ENCODE results near the gene SYNPO2L.
"Not testable (repeated sequence)": the region's sequence is repeated elsewhere in the genome, so short reads cannot be mapped to it uniquely, and the experiment has no call there.

Gene SYNPO2L, protein sequence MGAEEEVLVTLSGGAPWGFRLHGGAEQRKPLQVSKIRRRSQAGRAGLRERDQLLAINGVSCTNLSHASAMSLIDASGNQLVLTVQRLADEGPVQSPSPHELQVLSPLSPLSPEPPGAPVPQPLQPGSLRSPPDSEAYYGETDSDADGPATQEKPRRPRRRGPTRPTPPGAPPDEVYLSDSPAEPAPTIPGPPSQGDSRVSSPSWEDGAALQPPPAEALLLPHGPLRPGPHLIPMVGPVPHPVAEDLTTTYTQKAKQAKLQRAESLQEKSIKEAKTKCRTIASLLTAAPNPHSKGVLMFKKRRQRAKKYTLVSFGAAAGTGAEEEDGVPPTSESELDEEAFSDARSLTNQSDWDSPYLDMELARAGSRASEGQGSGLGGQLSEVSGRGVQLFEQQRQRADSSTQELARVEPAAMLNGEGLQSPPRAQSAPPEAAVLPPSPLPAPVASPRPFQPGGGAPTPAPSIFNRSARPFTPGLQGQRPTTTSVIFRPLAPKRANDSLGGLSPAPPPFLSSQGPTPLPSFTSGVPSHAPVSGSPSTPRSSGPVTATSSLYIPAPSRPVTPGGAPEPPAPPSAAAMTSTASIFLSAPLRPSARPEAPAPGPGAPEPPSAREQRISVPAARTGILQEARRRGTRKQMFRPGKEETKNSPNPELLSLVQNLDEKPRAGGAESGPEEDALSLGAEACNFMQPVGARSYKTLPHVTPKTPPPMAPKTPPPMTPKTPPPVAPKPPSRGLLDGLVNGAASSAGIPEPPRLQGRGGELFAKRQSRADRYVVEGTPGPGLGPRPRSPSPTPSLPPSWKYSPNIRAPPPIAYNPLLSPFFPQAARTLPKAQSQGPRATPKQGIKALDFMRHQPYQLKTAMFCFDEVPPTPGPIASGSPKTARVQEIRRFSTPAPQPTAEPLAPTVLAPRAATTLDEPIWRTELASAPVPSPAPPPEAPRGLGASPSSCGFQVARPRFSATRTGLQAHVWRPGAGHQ

DNA sequence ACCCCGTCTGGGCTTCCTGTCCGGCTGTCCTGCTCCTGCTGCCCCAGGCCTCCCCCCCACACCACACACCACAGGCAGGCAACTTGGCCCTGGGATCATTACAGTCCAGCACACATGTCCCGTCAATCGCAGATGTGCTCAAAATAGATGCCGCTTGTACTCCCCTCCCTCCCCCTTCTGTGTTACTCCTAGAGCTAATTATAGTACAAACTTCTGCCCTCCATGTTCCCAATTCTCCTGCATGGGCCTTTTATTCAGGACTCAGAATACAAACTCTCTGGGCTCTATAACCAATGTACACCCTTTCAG lies at the start of gene SYNPO2L:
SYNPO2L (minus strand) TSS at position 40 of the 309 bp plus-strand sequence. CDS start 107 bp downstream, outside the sequence.
- no peak for DNase-seq (ENCODE audit: low read depth in 3 of 3, low spot score in 1 of 3)

DNA sequence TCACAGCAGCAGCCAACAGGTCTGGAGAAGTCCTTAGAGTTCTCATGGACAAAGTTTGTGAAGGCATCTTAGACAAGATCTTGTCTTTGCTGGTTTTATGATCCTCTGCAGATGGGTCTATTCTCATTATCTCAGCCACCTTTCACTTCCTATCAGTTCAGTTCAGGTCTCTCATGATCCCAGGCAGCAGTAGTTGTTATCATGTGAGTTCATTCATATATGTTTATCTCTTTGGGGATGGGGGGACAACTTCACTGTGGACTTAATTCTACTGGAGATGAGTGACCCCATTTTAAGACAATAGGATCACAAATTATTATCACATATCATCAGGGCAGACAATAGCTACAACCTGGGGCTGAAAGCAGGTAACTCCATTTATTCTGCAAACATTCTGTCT lies 48.1 kb upstream of the SYNPO2L start:
- not testable (repeated sequence) for DNase-seq (ENCODE audit: low read depth in 3 of 3, low spot score in 1 of 3)

DNA sequence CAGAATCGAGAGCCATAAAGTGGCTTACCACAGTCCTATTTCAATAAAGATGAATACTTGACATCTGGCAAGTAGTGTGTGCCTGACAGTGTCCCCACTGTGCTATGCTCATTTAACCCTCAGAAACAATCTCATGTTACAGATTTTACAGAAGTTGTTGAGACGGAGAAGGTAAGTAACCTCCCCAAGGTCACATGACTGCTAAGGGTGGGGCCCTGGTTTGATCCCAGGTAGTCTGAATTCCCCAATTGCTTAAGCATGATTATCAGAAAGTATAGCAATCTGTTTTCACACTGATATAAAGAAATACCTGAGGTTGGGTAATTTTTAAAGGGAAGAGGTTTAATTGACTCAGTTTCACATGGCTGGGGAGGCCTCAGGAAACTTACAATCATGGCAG lies 43.0 kb upstream of the SYNPO2L start:
- DNase-seq (ENCODE audit: low read depth in 3 of 3, low spot score in 1 of 3), result not testable (repeated sequence)

DNA sequence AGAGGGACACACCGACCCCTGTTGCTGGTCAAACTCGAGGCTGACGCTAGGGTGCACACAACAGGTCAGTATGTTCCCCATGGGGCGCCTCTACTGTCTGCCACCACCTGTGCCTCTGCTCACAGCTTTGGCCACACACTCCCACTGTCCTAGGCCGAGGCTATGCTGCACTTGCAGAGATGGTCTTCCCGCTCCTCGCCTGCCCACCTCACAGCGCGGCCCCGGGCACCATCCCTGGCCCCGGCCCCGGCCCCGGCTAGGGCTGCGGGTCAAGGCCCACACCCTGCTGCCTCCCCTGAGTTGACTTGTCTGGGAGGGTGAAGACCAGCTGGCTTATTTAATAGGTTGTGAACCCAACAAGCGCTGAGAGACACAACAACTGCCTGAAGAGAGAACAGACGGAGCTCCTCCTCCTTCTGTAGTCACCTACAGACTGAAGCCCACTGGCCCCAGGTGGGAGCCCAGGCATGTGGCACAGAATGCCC lies 41.9 kb upstream of the SYNPO2L start, which contains the start of gene AGAP5:
AGAP5 (minus strand) TSS at position 435 of the 485 bp plus-strand sequence; CDS start at position 81, 354 bp downstream.
- not testable (repeated sequence) for DNase-seq (ENCODE audit: low read depth in 3 of 3, low spot score in 1 of 3)

DNA sequence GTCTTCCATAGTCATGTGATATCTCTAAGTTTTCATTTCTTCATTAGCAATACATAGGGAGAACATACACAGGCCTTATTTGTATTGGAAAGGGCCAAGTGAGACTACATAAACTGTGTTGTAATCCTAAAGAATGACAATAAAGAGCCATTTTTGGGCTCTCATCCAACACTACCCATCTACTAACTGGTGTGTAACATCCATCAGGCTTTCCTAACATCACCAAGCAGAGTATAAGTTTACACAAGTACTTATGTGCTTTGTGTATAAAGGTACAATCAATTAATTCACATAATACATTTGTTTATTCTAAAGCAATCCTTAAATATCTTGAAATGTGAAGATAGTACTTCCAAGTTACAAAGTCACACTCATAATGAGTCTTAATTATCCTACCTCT lies 39.5 kb upstream of the SYNPO2L start:
- DNase-seq (ENCODE audit: low read depth in 3 of 3, low spot score in 1 of 3), result not testable (repeated sequence)

DNA sequence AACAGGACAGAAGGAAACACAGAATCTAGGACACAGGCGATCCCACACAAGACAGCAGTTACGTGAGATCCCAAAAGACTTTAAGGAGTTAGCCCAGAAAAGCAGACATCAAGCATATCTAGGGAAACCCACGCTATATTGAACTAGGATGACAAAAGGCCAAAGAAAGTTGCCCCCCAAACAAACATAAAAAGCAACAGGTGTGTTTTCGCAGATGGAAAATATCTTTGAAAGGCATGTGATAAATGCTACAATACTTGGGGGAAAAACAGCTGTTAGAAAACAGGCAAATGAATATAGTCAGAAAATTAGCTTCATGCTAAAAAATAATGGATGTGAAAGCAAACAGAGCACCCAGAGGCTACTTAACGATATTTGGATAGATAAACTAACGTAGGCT lies 34.9 kb upstream of the SYNPO2L start:
- not testable (repeated sequence) for DNase-seq (ENCODE audit: low read depth in 3 of 3, low spot score in 1 of 3)

DNA sequence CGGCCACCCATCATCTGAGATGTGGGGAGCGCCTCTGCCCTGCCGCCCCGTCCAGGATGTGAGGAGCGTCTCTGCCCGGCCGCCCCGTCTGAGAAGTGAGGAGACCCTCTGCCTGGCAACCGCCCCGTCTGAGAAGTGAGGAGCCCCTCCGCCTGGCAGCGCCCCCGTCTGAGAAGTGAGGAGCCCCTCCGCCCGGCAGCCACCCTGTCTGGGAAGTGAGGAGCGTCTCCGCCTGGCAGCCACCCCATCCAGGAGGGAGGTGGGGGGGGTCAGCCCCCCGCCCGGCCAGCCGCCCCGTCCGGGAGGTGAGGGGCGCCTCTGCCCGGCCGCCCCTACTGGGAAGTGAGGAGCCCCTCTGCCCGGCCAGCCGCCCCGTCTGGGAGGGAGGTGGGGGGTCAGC lies 33.8 kb upstream of the SYNPO2L start:
- DNase-seq (ENCODE audit: low read depth in 3 of 3, low spot score in 1 of 3), result not testable (repeated sequence)

DNA sequence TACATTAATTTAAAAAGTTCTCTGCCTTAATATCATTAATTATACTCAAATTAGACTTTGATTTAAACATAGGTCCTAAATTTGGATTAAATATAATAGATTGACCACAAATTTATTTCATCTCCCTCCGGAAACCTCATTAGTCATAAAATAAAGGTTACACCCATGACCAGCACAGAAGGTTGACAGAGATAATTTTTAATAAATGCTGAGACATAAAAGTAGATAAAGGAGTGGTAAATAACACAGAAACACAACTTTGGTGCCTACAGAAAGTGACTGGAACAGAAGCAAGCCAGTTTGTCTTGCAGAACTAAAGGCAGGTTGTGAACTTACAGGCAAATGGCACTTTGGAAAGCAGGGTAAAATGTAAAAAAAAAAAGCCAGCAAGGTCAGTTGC lies 31.8 kb upstream of the SYNPO2L start:
- DNase-seq (ENCODE audit: low read depth in 3 of 3, low spot score in 1 of 3), result not testable (repeated sequence)

DNA sequence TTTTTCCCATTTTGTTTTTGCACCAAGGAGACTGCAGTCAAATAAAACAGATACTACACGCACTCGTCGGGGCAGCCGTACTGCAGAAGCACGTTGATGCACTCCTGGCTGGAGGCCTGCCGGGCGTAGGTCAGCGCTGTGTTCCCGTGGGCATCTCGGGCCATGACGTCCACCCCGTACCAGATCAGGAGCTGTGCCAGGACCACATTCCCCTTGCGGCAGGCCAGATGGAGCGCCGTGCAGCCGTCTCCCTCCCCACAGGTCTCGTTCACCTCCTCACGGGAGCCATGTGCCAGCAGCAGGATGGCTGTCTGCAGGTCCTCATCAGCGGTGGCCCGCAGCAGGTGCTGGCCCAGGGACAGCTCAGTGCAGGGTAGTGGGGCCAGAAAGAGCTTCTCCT lies 18.7 kb upstream of the SYNPO2L start:
- not testable (repeated sequence) for DNase-seq (ENCODE audit: low read depth in 3 of 3, low spot score in 1 of 3)

DNA sequence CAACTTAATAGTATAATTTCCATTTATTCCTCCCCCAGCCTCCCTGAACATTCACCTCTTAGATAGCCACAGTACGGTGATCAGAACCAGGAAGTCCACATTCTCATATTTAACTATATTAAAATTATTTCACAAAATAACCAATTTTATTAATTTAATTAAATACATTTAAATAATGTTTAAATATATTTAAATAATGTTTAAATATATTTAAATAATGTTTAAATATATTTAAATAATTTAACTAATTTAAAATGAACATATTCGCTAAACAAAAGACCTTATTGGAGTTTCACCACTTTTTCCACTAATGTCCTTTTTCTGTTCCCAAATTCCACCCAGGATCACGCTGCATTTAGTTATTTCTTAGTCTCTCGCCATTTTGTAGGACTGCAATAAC lies 12.5 kb upstream of the SYNPO2L start:
- not testable (repeated sequence) for DNase-seq (ENCODE audit: low read depth in 3 of 3, low spot score in 1 of 3)

DNA sequence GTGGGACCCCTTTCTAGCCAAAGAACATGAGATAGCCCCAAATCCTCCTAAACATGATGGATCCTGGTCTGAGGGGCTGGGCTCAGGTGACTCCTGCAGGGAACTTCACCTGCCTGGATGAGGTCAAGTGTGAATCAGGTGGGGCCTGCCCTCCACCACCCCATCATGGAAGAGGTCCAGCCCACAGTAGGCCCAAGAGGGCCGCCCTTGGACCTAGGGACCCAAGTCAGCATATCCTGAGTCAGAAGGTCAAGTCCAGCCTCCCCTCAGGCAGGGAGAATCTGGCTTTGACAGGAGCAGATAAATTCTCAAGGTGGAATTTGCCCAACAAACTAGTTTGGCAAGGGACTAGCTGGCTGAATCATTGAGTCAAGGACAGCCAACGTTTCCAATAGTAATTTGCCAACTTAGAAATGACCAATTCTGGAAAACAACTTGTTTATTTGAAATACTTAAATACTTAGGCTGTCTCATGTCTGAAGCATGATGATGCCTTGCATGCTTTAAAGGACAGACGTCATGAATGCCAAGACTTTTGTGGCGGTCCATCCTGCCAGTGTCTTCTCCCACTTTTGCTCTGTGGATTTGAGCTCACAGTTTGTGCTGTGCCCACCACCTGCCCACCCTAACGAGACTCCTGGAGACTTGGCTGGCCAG lies 10.5 kb upstream of the SYNPO2L start:
- not testable (repeated sequence) for DNase-seq (ENCODE audit: low read depth in 3 of 3, low spot score in 1 of 3)

DNA sequence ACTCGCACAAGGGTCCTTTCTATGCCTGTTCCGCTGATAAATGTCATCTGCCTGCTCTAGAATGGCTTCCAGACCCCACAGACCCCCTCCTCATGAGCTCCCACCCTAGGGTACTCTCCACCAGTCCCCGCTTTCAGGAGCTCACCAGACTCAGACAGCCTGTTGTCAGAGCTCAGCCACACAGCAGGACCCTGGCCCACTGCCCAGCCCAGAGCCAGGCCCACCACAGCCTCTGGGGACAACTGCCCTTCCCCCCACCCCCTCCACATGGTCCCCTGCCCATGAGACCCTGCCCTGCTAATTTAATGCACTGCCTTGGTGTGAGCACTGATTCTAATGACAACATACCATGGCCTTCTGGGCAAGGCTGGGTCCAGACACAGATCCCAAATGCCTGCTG lies 9.8 kb upstream of the SYNPO2L start:
- DNase-seq (ENCODE audit: low read depth in 3 of 3, low spot score in 1 of 3), result not testable (repeated sequence)

DNA sequence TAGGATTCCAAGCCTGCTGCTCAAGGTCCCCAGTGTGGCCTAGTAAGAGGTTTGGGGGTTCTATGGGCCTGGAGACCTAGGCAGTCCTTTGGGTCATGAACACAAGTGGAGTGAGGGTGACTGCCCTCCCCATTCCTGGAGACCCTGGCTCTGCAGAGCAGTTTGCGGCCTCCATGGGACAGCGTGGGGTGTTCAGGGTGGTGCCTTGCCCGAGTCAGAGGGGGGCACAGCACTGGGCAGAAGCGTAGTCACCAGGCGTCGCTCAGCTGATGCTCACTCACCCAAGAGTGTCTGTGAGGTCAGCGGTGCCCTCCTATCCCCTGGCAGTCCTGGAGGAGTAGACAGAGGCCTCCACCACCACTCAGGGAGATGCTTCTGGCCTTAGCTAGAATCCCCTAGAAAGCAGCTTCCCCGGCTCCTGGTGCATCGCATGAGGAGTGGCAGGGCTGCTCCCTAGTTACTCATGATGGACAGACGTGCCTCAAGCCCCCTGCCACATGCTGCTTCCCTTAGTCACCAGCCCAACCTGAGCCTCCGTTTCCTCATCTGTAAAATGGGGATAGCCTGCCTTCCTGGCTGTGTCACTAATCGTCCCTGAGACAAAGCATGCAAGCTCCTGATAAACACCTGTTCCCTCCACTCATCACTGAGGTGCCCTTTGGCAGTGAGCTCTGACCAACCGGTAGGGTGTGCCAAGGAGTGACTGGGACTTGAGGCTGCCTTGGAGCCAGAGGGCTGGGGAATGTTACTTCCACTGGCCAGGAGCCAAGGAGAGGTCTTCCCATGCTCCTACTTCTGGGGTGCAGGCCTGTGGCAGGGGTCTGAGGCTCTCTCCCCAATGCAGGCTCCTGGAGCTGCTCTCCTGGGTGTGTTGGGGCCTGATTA lies 8.6 kb upstream of the SYNPO2L start:
- DNase-seq (ENCODE audit: low read depth in 3 of 3, low spot score in 1 of 3), result not testable (repeated sequence)

DNA sequence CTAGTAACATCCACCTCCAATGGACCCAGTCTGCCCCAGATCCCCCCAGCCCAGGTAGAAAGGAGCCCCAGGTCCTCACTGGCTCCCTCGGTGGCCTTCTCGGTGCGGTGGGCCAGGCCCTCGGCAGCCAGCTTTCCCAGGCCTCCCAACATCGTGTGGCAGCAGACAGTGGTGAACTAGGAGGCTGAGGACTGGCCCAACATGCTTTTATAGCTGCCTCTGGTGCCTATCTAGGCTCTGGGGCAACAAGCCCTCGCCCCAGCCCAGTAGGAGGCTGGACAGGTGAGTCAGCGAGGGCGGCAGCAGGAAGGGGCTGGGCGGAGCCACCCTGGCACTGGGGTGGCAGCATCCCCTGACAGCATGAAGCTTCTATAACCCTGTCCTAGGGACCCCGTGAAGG lies 7.8 kb upstream of the SYNPO2L start:
- DNase-seq (ENCODE audit: low read depth in 3 of 3, low spot score in 1 of 3), result not testable (repeated sequence)

DNA sequence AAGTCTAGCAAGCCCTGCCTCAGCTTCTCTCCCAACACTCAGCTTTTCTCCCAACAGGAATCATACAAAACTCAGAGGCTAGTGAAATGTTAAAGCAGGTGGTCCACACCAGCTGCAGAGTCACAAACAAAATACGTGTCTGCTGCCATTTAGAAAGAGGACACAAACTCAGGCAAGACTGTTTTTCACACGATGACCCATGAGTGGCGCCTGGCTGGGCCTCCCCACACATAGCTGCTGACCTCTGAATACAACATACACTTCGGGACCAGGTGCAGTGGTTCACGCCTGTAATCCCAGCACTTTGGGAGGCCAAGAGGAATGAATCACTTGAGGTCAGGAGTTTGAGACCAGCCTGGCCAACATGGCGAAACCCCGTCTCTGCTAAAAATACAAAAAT lies 6.9 kb upstream of the SYNPO2L start:
- DNase-seq (ENCODE audit: low read depth in 3 of 3, low spot score in 1 of 3), result not testable (repeated sequence)

DNA sequence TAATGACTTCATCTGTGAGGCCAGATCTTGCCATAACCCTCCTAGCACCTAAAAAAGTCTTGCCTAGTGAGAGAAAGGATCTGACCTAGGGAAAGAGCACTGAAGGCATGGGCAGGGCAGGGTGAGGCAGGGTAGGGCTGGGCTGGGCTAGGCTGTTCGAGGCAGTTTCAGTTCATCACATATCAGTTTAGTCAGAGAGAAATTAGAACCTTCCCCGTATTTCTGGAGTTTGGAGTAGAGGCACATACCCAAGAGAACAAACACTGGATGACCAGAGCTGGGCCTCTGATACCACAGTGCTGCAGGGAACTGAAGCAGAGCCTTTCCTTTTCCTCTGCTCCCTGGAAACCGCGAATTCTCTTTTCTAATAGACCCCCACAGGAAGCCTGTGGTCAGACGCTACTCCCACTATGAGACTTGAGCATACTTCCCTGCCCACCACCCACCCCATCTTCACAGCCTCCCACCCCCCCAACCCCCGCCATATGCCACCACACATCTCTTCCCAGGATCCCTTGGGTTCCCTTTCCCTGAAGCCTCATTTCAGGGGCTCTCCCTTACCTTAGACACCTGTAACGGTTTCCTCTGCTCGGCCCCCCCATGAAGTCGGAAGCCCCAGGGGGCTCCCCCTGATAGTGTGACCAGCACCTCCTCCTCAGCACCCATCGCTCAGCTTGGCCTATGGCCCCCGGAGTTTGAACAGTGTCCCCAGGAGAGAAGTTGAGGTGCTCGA lies 406 bp downstream of the SYNPO2L start:
- no peak for DNase-seq (ENCODE audit: low read depth in 3 of 3, low spot score in 1 of 3)

DNA sequence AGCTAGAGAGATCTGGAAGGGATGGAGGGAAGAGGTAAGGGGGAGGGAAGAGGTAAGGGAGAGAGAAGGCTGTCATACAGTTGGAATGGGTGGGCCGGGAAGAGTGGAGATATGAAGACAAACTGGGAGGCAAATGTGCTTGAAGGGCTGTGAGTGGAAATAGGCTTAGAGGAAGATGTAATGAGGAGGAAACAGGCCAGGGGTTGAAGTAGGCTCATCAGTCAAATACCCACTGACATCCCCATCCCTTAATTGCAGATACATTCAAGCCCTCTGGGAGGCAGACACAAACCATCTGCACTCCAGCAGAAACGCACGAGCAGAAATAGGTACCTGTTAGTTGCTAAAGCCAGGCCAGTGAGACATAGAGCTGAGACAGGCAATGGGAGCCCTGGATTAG lies 2.1 kb downstream of the SYNPO2L start:
- no peak for DNase-seq (ENCODE audit: low read depth in 3 of 3, low spot score in 1 of 3)

DNA sequence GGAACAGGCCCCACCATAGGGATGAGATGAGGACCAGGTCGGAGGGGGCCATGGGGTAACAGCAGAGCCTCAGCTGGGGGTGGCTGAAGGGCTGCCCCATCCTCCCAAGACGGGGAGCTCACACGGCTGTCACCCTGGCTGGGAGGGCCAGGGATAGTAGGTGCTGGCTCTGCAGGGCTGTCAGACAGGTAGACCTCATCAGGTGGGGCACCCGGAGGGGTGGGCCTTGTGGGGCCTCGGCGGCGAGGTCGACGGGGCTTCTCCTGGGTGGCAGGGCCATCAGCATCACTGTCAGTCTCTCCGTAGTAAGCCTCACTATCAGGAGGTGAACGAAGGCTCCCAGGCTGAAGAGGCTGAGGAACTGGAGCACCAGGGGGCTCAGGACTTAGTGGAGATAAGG lies 2.6 kb downstream of the SYNPO2L start:
- no peak for DNase-seq (ENCODE audit: low read depth in 3 of 3, low spot score in 1 of 3)

DNA sequence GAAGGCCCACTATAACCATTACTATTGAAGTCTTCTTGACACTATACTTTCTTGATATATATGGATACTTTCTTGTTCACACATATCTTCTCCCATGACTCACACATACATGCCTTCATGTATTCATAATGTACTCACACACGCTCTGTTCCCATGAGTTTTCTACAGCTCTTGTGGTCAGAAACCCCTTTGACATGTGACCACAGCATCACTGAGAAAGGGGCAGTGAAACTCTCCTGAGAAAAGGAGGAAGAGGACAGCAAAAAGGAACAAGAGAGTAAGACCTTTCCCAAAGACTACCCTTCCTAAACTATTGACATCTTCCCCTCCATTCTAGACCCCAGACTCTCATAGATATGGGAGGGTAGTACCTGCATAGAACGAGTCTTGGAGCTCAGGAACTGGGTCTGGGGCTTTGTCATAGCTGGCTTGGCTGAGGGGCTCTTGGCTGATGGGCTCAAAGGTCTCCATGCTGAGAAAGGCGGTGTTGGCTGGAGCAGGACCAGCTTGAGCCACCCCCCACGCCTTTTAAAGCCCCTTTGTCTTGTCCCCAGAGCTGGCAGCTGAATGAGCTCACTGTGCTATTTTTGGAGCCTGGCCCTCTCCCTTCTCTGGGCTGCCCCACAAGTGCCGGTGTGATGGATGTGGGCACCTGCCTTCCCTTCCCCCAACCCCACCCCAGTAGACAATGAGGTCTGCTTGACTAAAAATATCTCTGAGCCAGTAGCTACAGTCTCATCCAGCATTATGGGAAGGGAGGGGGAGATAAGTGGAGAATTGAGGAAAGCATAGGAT lies 5.1 kb downstream of the SYNPO2L start:
- no peak for DNase-seq (ENCODE audit: low read depth in 3 of 3, low spot score in 1 of 3)
